ENCODE data around the gene RAI14.

The RAI14 gene

GRCh38 chr5:34684980-34685352, 28.8 kb downstream of the RAI14 start:
- Histone ChIP-seq H3K9me3 (replicated peaks; ENCODE audit: insufficient read depth, low read length) (no peaks in the 10 kb centered on the region), H3K27me3 (replicated peaks; ENCODE audit: insufficient read depth, low read length) (no peaks in the 10 kb centered on the region), H3K4me1 (ENCODE audit: low read length) (no peaks in the 10 kb centered on the region), H3K79me2 (ENCODE audit: low read length) (no peaks in the 10 kb centered on the region), H3K27ac (ENCODE audit: low read length) (no peak overlapping the region), H3K9ac (ENCODE audit: low read length) (no peak overlapping the region), H3K9me2 (replicated peaks; ENCODE audit: insufficient read depth, low read length) (no peaks in the 10 kb centered on the region), H3K4me2 (ENCODE audit: low read depth, low read length) (no peak overlapping the region), H2AFZ (ENCODE audit: low read length) (no peak overlapping the region), H3K4me3 (ENCODE audit: low read length) (no peak overlapping the region), H3K36me3 (replicated peaks; ENCODE audit: insufficient read depth, low read length) (no peaks in the 10 kb centered on the region), H4K20me1 (ENCODE audit: insufficient read depth, low read length) (no peaks in the 10 kb centered on the region), H3F3A (ENCODE audit: insufficient read depth, low read length) (no peaks in the 10 kb centered on the region)
- TF ChIP-seq EZH2phosphoT487 (IDR thresholded peaks at IDR 0.05; ENCODE audit: low read length), result no peak
- no peak for TF ChIP-seq EZH2 (optimal IDR thresholded peaks at IDR 0.05; ENCODE audit: low read depth, low read length)
- no peak for TF ChIP-seq CTCF (IDR thresholded peaks at IDR 0.05; ENCODE audit: low read length)
- DNase-seq, result no peak

- no peak for TF ChIP-seq EZH2 (optimal IDR thresholded peaks at IDR 0.05; ENCODE audit: low read depth, low read length)
- no peak for TF ChIP-seq EZH2phosphoT487 (IDR thresholded peaks at IDR 0.05; ENCODE audit: low read length)
- TF ChIP-seq CTCF (IDR thresholded peaks at IDR 0.05; ENCODE audit: low read length), result no peak
- DNase-seq, result no peak
- H3K9me2 ChIP-seq (replicated peaks; ENCODE audit: insufficient read depth, low read length), result no peaks in the 10 kb centered on the region
- H3K9ac ChIP-seq (ENCODE audit: low read length), result no peak overlapping the region
- no peak overlapping the region for H3K4me2 ChIP-seq (ENCODE audit: low read depth, low read length)
- H3K4me3 ChIP-seq (ENCODE audit: low read length), result no peak overlapping the region
- H3K27me3 ChIP-seq (replicated peaks; ENCODE audit: insufficient read depth, low read length), result no peaks in the 10 kb centered on the region
- H4K20me1 ChIP-seq (ENCODE audit: insufficient read depth, low read length), result no peaks in the 10 kb centered on the region
- H3K27ac ChIP-seq (ENCODE audit: low read length), result no peak overlapping the region
- no peaks in the 10 kb centered on the region for H3K79me2 ChIP-seq (ENCODE audit: low read length)
- H2AFZ ChIP-seq (ENCODE audit: low read length), result no peak overlapping the region
- no peaks in the 10 kb centered on the region for H3K9me3 ChIP-seq (replicated peaks; ENCODE audit: insufficient read depth, low read length)
- no peaks in the 10 kb centered on the region for H3K4me1 ChIP-seq (ENCODE audit: low read length)
- H3K36me3 ChIP-seq (replicated peaks; ENCODE audit: insufficient read depth, low read length), result no peaks in the 10 kb centered on the region
- no peaks in the 10 kb centered on the region for H3F3A ChIP-seq (ENCODE audit: insufficient read depth, low read length)
Measured at GRCh38 chr5:34685485-34686165, 29.5 kb downstream of the RAI14 start.

- TF ChIP-seq CTCF (IDR thresholded peaks at IDR 0.05; ENCODE audit: low read length), result no peak
- TF ChIP-seq EZH2phosphoT487 (IDR thresholded peaks at IDR 0.05; ENCODE audit: low read length), result no peak
- TF ChIP-seq EZH2 (optimal IDR thresholded peaks at IDR 0.05; ENCODE audit: low read depth, low read length), result no peak
- no peaks in the 10 kb centered on the region for H3F3A ChIP-seq (ENCODE audit: insufficient read depth, low read length)
- H3K9me2 ChIP-seq (replicated peaks; ENCODE audit: insufficient read depth, low read length), result no peaks in the 10 kb centered on the region
- no peaks in the 10 kb centered on the region for H3K36me3 ChIP-seq (replicated peaks; ENCODE audit: insufficient read depth, low read length)
- H3K9me3 ChIP-seq (replicated peaks; ENCODE audit: insufficient read depth, low read length), result no peaks in the 10 kb centered on the region
- H3K27me3 ChIP-seq (replicated peaks; ENCODE audit: insufficient read depth, low read length), result no peaks in the 10 kb centered on the region
- no peaks in the 10 kb centered on the region for H4K20me1 ChIP-seq (ENCODE audit: insufficient read depth, low read length)
- H3K4me2 ChIP-seq (ENCODE audit: low read depth, low read length), result no peak overlapping the region
- no peak overlapping the region for H2AFZ ChIP-seq (ENCODE audit: low read length)
- H3K79me2 ChIP-seq (ENCODE audit: low read length), result no peaks in the 10 kb centered on the region
- DNase-seq, result no peak
- no peaks in the 10 kb centered on the region for H3K4me1 ChIP-seq (ENCODE audit: low read length)
- H3K9ac ChIP-seq (ENCODE audit: low read length), result no peak overlapping the region
- no peak overlapping the region for H3K4me3 ChIP-seq (ENCODE audit: low read length)
- no peak overlapping the region for H3K27ac ChIP-seq (ENCODE audit: low read length)
Measured at GRCh38 chr5:34686762-34687268, 30.7 kb downstream of the RAI14 start.

Data from MM.1S (cell line).